ENCODE data around the gene SRPK2.

Gene SRPK2

GRCh38 chr7:105298439-105298894 is 90.3 kb downstream of the SRPK2 start:
- peak overlapping the region; percentile 32 for H3K9ac ChIP-seq (ENCODE audit: low read depth, low read length, poor library complexity, severe bottlenecking)

GRCh38 chr7:105297985-105298384 is 90.7 kb downstream of the SRPK2 start:
- Histone ChIP-seq H2AFZ (ENCODE audit: low read length) (no peak overlapping the region), H3K4me3 (ENCODE audit: low read length, poor library complexity, severe bottlenecking) (peak overlapping the region; percentile 24), H3K27me3 (ENCODE audit: insufficient read depth, low read length, poor library complexity, severe bottlenecking) (no peaks in the 10 kb centered on the region), H3K79me2 (ENCODE audit: insufficient read depth, low read length) (peaks cover 78% of the 10 kb centered on the region), H3K4me2 (ENCODE audit: low read depth, low read length, poor library complexity, severe bottlenecking) (peak overlapping the region; percentile 57), H3F3A (ENCODE audit: low read depth) (peaks cover 14% of the 10 kb centered on the region), H3K36me3 (ENCODE audit: insufficient read depth, low read length) (no peaks in the 10 kb centered on the region), H3K9ac (ENCODE audit: low read depth, low read length, poor library complexity, severe bottlenecking) (peak overlapping the region; percentile 32), H4K20me1 (ENCODE audit: insufficient read depth, low read length, poor library complexity, severe bottlenecking) (no peaks in the 10 kb centered on the region), H3K9me3 (ENCODE audit: insufficient read depth, low read depth, low read length) (no peaks in the 10 kb centered on the region), H3K4me1 (ENCODE audit: insufficient read depth, low read length, poor library complexity, severe bottlenecking) (peaks cover 53% of the 10 kb centered on the region), H3K9me2 (replicated peaks; ENCODE audit: low read depth, low read length) (no peaks in the 10 kb centered on the region)
- TF ChIP-seq EZH2phosphoT487 (IDR thresholded peaks at IDR 0.05; ENCODE audit: borderline replicate concordance): no peak
- no peak for TF ChIP-seq CTCF (conservative IDR thresholded peaks at IDR 0.05; ENCODE audit: low read length)

More at GRCh38 chr7:105298439-105298894, 90.3 kb downstream of the SRPK2 start:
- H3K27me3 ChIP-seq (ENCODE audit: insufficient read depth, low read length, poor library complexity, severe bottlenecking): no peaks in the 10 kb centered on the region
- H3K79me2 ChIP-seq (ENCODE audit: insufficient read depth, low read length): peaks cover 74% of the 10 kb centered on the region
- TF ChIP-seq CTCF (conservative IDR thresholded peaks at IDR 0.05; ENCODE audit: low read length): no peak
- no peak for TF ChIP-seq EZH2phosphoT487 (IDR thresholded peaks at IDR 0.05; ENCODE audit: borderline replicate concordance)
- no peaks in the 10 kb centered on the region for H3K9me3 ChIP-seq (ENCODE audit: insufficient read depth, low read depth, low read length)
- H3K9me2 ChIP-seq (replicated peaks; ENCODE audit: low read depth, low read length): no peaks in the 10 kb centered on the region
- H3K4me3 ChIP-seq (ENCODE audit: low read length, poor library complexity, severe bottlenecking): peak overlapping the region; percentile 24
- H2AFZ ChIP-seq (ENCODE audit: low read length): no peak overlapping the region
- H3F3A ChIP-seq (ENCODE audit: low read depth): peaks cover 14% of the 10 kb centered on the region
- peak overlapping the region; percentile 57 for H3K4me2 ChIP-seq (ENCODE audit: low read depth, low read length, poor library complexity, severe bottlenecking)
- H3K4me1 ChIP-seq (ENCODE audit: insufficient read depth, low read length, poor library complexity, severe bottlenecking): peaks cover 53% of the 10 kb centered on the region
- no peaks in the 10 kb centered on the region for H4K20me1 ChIP-seq (ENCODE audit: insufficient read depth, low read length, poor library complexity, severe bottlenecking)
- no peaks in the 10 kb centered on the region for H3K36me3 ChIP-seq (ENCODE audit: insufficient read depth, low read length)

- no peaks in the 10 kb centered on the region for H4K20me1 ChIP-seq (ENCODE audit: insufficient read depth, low read length, poor library complexity, severe bottlenecking)
- no peaks in the 10 kb centered on the region for H3K36me3 ChIP-seq (ENCODE audit: insufficient read depth, low read length)
- H3K4me2 ChIP-seq (ENCODE audit: low read depth, low read length, poor library complexity, severe bottlenecking): no peak overlapping the region
Measured at GRCh38 chr7:105297309-105297708, 91.4 kb downstream of the SRPK2 start.

More at GRCh38 chr7:105297309-105297708, 91.4 kb downstream of the SRPK2 start:
- no peaks in the 10 kb centered on the region for H3K27me3 ChIP-seq (ENCODE audit: insufficient read depth, low read length, poor library complexity, severe bottlenecking)
- H3K9me2 ChIP-seq (replicated peaks; ENCODE audit: low read depth, low read length): no peaks in the 10 kb centered on the region
- H3K4me3 ChIP-seq (ENCODE audit: low read length, poor library complexity, severe bottlenecking): no peak overlapping the region
- H3K9ac ChIP-seq (ENCODE audit: low read depth, low read length, poor library complexity, severe bottlenecking): no peak overlapping the region
- no peaks in the 10 kb centered on the region for H3K9me3 ChIP-seq (ENCODE audit: insufficient read depth, low read depth, low read length)
- TF ChIP-seq CTCF (conservative IDR thresholded peaks at IDR 0.05; ENCODE audit: low read length) (no peak), EZH2phosphoT487 (IDR thresholded peaks at IDR 0.05; ENCODE audit: borderline replicate concordance) (no peak)
- peaks cover 14% of the 10 kb centered on the region for H3F3A ChIP-seq (ENCODE audit: low read depth)
- peaks cover 53% of the 10 kb centered on the region for H3K4me1 ChIP-seq (ENCODE audit: insufficient read depth, low read length, poor library complexity, severe bottlenecking)
- H3K79me2 ChIP-seq (ENCODE audit: insufficient read depth, low read length): peaks cover 78% of the 10 kb centered on the region
- H2AFZ ChIP-seq (ENCODE audit: low read length): no peak overlapping the region

All from Loucy (cell line).